Mesendoderm (in vitro differentiated cells): ENCODE results near the gene ANO5.

Source experiments
- DNase-seq: peaks from one replicate; pipeline ENCODE4 v3.0.0; 2013
- H2AK5ac ChIP-seq: 2 replicates; pipeline ENCODE4 v1.6.1; 2013; ENCODE audit warnings: low read length, inconsistent platforms
- H2BK120ac ChIP-seq: 2 replicates; pipeline ENCODE4 v1.6.1; 2013; ENCODE audit warnings: low read depth, mild to moderate bottlenecking, low read length, moderate library complexity, mixed read lengths
- H2BK15ac ChIP-seq: replicated peaks from 2 replicates; pipeline ENCODE4 v1.6.1; 2013; ENCODE audit warnings: low read depth, mild to moderate bottlenecking, moderate library complexity
- H2BK5ac ChIP-seq: 2 replicates; pipeline ENCODE4 v1.6.1; 2013; ENCODE audit warnings: low read length, inconsistent platforms
- H3K18ac ChIP-seq: 2 replicates; pipeline ENCODE4 v1.6.1; 2013; ENCODE audit warnings: mild to moderate bottlenecking, low read length, mixed read lengths
- H3K23ac ChIP-seq: one replicate; pipeline ENCODE4 v1.6.1; 2013; ENCODE audit warnings: low read length
- H3K27ac ChIP-seq: 2 replicates; pipeline ENCODE4 v1.5.1; 2013; ENCODE audit warnings: low read depth, mild to moderate bottlenecking, inconsistent platforms, low read length, moderate library complexity
- H3K27me3 ChIP-seq: 2 replicates; pipeline ENCODE4 v1.6.1; 2013; ENCODE audit warnings: low read length, control low read depth, mild to moderate bottlenecking, inconsistent platforms; ENCODE audit not compliant: insufficient read depth, poor library complexity
- H3K36me3 ChIP-seq: 2 replicates; pipeline ENCODE4 v1.6.1; 2013; ENCODE audit warnings: low read length, inconsistent platforms; ENCODE audit not compliant: control insufficient read depth, insufficient read depth
- H3K4ac ChIP-seq: one replicate; pipeline ENCODE4 v1.6.1; 2013; ENCODE audit warnings: low read depth, mild to moderate bottlenecking, low read length, moderate library complexity
- H3K4me1 ChIP-seq: 2 replicates; pipeline ENCODE4 v1.6.1; 2013; ENCODE audit warnings: low read depth, low read length, inconsistent platforms; ENCODE audit not compliant: control insufficient read depth
- H3K4me2 ChIP-seq: 2 replicates; pipeline ENCODE4 v1.6.1; 2013; ENCODE audit warnings: low read length
- H3K4me3 ChIP-seq: 2 replicates; pipeline ENCODE4 v1.5.1; 2013; ENCODE audit warnings: mild to moderate bottlenecking, low read length
- H3K56ac ChIP-seq: one replicate; pipeline ENCODE4 v1.6.1; 2013; ENCODE audit warnings: low read length
- H3K79me1 ChIP-seq: 2 replicates; pipeline ENCODE4 v1.6.1; 2013; ENCODE audit warnings: low read length, inconsistent platforms
- H3K79me2 ChIP-seq: 2 replicates; pipeline ENCODE4 v1.6.1; 2013; ENCODE audit warnings: mild to moderate bottlenecking, low read length; ENCODE audit not compliant: control insufficient read depth, insufficient read depth
- H3K9ac ChIP-seq: 2 replicates; pipeline ENCODE4 v1.6.1; 2013; ENCODE audit warnings: low read length, inconsistent platforms
- H4K5ac ChIP-seq: one replicate; pipeline ENCODE4 v1.6.1; 2013; ENCODE audit warnings: low read length
- H4K8ac ChIP-seq: one replicate; pipeline ENCODE4 v1.6.1; 2013; ENCODE audit warnings: low read depth, mild to moderate bottlenecking, control low read depth, low read length, moderate library complexity
- WGBS: extraction: QIAGEN DNeasy Blood & Tissue Kit; methylation state at CpG from one replicate; pipeline ENCODE4 v1.1.7; 2013; ENCODE audit warnings: low lambda C conversion rate, missing lambda C conversion rate; ENCODE audit not compliant: insufficient coverage; ENCODE audit errors: extremely low coverage; 5-methylcytosine and 5-hydroxymethylcytosine counted together

The ANO5 gene

DNA sequence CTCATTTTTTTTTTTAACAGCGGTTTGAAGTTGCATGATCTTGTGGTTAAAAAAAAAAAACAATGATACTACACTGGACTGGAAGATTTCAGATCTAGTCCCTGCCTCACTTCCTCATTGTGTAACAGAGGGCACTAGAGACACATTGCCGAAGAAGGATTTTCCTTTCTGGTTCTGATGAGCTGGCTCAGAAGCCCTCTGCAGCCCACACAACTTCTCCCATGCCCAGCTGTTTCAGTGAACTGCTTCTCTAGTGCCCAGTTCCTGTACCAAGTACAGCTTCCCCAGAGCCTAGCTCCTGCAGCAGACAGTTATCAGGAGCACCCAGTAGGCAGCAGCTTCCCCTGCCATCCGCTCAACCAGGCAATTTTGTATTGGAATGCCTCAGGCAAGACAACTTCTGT, 29.5 kb upstream of the ANO5 start:
- no peak overlapping the region for H2BK5ac ChIP-seq
- no peak overlapping the region for H3K4ac ChIP-seq
- no CpG with 5 or more reads among the region's 3 CpGs for WGBS
- H3K56ac ChIP-seq, result no peak overlapping the region
- H3K23ac ChIP-seq, result no peak overlapping the region
- H3K4me3 ChIP-seq, result no peak overlapping the region
- H3K18ac ChIP-seq, result no peak overlapping the region
- DNase-seq, result no peak
- H3K9ac ChIP-seq, result no peak overlapping the region
- no peaks in the 10 kb centered on the region for H3K27me3 ChIP-seq
- H2AK5ac ChIP-seq, result no peak overlapping the region
- no peak overlapping the region for H3K4me2 ChIP-seq
- H3K79me1 ChIP-seq, result no peaks in the 10 kb centered on the region
- H4K8ac ChIP-seq, result no peak overlapping the region
- no peak overlapping the region for H2BK15ac ChIP-seq
- no peak overlapping the region for H4K5ac ChIP-seq
- no peaks in the 10 kb centered on the region for H3K79me2 ChIP-seq
- H3K27ac ChIP-seq, result no peak overlapping the region
- no peaks in the 10 kb centered on the region for H3K36me3 ChIP-seq
- H2BK120ac ChIP-seq, result no peak overlapping the region
- H3K4me1 ChIP-seq, result no peaks in the 10 kb centered on the region

GRCh38 chr11:22165087-22165486, 27.8 kb upstream of the ANO5 start:
- Histone ChIP-seq H4K5ac (no peak overlapping the region), H3K27me3 (no peaks in the 10 kb centered on the region), H4K8ac (no peak overlapping the region), H2BK15ac (no peak overlapping the region), H2BK120ac (no peak overlapping the region), H3K4me2 (no peak overlapping the region), H2AK5ac (no peak overlapping the region), H3K18ac (no peak overlapping the region), H2BK5ac (no peak overlapping the region), H3K79me1 (no peaks in the 10 kb centered on the region), H3K4me1 (no peaks in the 10 kb centered on the region), H3K23ac (no peak overlapping the region), H3K27ac (no peak overlapping the region), H3K4ac (no peak overlapping the region), H3K36me3 (no peaks in the 10 kb centered on the region), H3K56ac (no peak overlapping the region), H3K4me3 (no peak overlapping the region), H3K9ac (no peak overlapping the region), H3K79me2 (no peaks in the 10 kb centered on the region)
- WGBS, result no CpG with 5 or more reads among the region's 2 CpGs
- peak; percentile 15 for DNase-seq

DNA sequence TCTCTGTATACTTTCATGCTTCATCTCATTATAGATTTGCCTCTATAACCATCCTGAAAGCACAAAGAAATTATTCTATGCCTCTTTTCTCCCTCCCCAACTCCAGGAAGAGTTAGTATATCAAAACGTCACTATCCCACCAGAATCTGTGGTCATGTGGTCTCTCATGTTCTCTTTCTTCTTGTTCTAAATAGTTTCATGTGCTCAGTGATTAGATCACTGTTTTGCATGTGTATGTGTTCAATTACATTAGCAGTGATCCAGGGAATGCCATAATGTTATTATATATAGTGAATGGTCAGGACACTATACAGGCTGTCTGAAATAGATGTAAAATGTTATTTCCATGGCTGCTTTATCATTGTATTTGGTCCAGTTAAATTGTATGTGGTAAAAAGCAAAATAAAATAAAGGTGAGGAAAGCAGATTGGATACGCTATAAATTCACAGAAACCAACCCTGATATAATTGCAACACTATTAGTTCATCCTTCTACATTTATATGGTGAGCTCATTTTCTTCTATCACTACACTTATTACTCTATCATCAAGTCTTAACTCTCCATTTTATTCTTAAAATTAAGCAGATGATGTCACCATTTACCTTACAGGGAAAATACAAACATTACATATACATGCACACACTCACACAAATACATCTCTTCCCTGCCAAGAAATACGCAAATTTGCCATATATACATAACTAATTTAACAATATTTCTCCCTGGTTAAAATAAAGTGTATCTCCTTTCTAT, 26.9 kb upstream of the ANO5 start:
- Histone ChIP-seq H3K18ac (no peak overlapping the region), H4K8ac (no peak overlapping the region), H2BK120ac (no peak overlapping the region), H3K27ac (no peak overlapping the region), H4K5ac (no peak overlapping the region), H3K79me1 (no peaks in the 10 kb centered on the region), H2AK5ac (no peak overlapping the region), H3K4ac (no peak overlapping the region), H2BK15ac (no peak overlapping the region), H3K9ac (no peak overlapping the region), H3K23ac (no peak overlapping the region), H3K27me3 (no peaks in the 10 kb centered on the region), H3K4me2 (no peak overlapping the region), H3K56ac (no peak overlapping the region), H2BK5ac (no peak overlapping the region), H3K36me3 (no peaks in the 10 kb centered on the region), H3K4me3 (no peak overlapping the region), H3K79me2 (no peaks in the 10 kb centered on the region), H3K4me1 (no peaks in the 10 kb centered on the region)
- no peak for DNase-seq
- no CpG with 5 or more reads among the region's 3 CpGs for WGBS

DNA sequence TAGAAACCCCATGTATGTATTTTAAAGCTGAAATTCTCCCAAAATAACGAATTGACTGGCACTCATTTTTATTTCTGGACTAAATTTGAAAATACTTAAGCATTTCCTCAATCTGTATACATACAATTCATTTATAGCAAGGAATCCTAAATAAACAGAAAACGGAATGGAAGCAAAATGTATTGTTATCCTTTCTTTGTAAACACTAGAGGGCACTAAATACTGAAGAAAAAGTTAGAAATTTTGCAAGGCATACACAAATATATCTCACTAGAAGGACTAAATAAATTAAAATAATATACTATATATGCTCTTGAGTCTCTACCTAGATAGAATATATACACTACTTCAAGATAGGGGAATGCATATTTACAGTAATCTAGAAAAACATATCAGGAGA, 23.1 kb upstream of the ANO5 start:
- Histone ChIP-seq H2BK15ac (no peak overlapping the region), H2BK120ac (no peak overlapping the region), H3K27me3 (no peaks in the 10 kb centered on the region), H2BK5ac (no peak overlapping the region), H3K4me3 (no peak overlapping the region), H3K4ac (no peak overlapping the region), H3K4me2 (no peak overlapping the region), H2AK5ac (no peak overlapping the region), H3K27ac (no peak overlapping the region), H3K9ac (no peak overlapping the region), H3K56ac (no peak overlapping the region), H3K23ac (no peak overlapping the region), H4K5ac (no peak overlapping the region), H3K18ac (no peak overlapping the region), H3K79me2 (no peaks in the 10 kb centered on the region), H4K8ac (no peak overlapping the region), H3K79me1 (no peaks in the 10 kb centered on the region), H3K4me1 (no peaks in the 10 kb centered on the region), H3K36me3 (no peaks in the 10 kb centered on the region)
- no peak for DNase-seq
- no CpG with 5 or more reads among the region's 2 CpGs for WGBS

- DNase-seq, result no peak
- no peak overlapping the region for H3K23ac ChIP-seq
- H4K5ac ChIP-seq, result no peak overlapping the region
- H2BK120ac ChIP-seq, result no peak overlapping the region
- no peak overlapping the region for H3K4me2 ChIP-seq
- H3K4me3 ChIP-seq, result no peak overlapping the region
- H3K56ac ChIP-seq, result no peak overlapping the region
- no peak overlapping the region for H4K8ac ChIP-seq
- H3K27me3 ChIP-seq, result no peaks in the 10 kb centered on the region
- H3K4me1 ChIP-seq, result no peaks in the 10 kb centered on the region
- H2BK15ac ChIP-seq, result no peak overlapping the region
- H2AK5ac ChIP-seq, result no peak overlapping the region
- no peaks in the 10 kb centered on the region for H3K79me2 ChIP-seq
- WGBS, result no CpG with 5 or more reads among the region's 4 CpGs
- no peak overlapping the region for H3K4ac ChIP-seq
- H3K27ac ChIP-seq, result no peak overlapping the region
- no peak overlapping the region for H2BK5ac ChIP-seq
- H3K79me1 ChIP-seq, result no peaks in the 10 kb centered on the region
- no peaks in the 10 kb centered on the region for H3K36me3 ChIP-seq
- H3K9ac ChIP-seq, result no peak overlapping the region
- H3K18ac ChIP-seq, result no peak overlapping the region
Observed at GRCh38 chr11:22173532-22173931, 19.4 kb upstream of the ANO5 start.

GRCh38 chr11:22177186-22177585, 15.7 kb upstream of the ANO5 start:
- H2BK120ac ChIP-seq, result no peak overlapping the region
- H3K36me3 ChIP-seq, result no peaks in the 10 kb centered on the region
- H4K5ac ChIP-seq, result no peak overlapping the region
- H3K79me1 ChIP-seq, result no peaks in the 10 kb centered on the region
- no CpG with 5 or more reads among the region's 4 CpGs for WGBS
- DNase-seq, result peak; percentile 16
- H4K8ac ChIP-seq, result no peak overlapping the region
- H2BK15ac ChIP-seq, result no peak overlapping the region
- H3K79me2 ChIP-seq, result no peaks in the 10 kb centered on the region
- H3K23ac ChIP-seq, result no peak overlapping the region
- H3K56ac ChIP-seq, result no peak overlapping the region
- H2AK5ac ChIP-seq, result no peak overlapping the region
- no peaks in the 10 kb centered on the region for H3K4me1 ChIP-seq
- H3K4me2 ChIP-seq, result no peak overlapping the region
- no peak overlapping the region for H3K4me3 ChIP-seq
- no peak overlapping the region for H3K18ac ChIP-seq
- no peak overlapping the region for H3K4ac ChIP-seq
- H2BK5ac ChIP-seq, result no peak overlapping the region
- no peaks in the 10 kb centered on the region for H3K27me3 ChIP-seq
- no peak overlapping the region for H3K9ac ChIP-seq
- H3K27ac ChIP-seq, result no peak overlapping the region
